Gastrocnemius medialis (tissue), 4 donors: ENCODE data around the gene MYOM1. TPM values are rescaled to one million over a fixed set of nuclear protein-coding genes. Genes with fewer than 3 reads are reported as not detected.

Source experiments
- ATAC-seq, 2 donors: fragments of 150-250 bp; one replicate each; pipeline ENCODE4 v1.9.1; 2016
- DNase-seq, 2 donors: peaks; one replicate each; pipeline ENCODE4 v3.0.0-alpha.2; 2019
- H3K27ac ChIP-seq, 4 donors: fragments of 200-600 bp; sonication (generic); 1 replicate in 1 of 4; 2 replicates in 3 of 4; pipeline ENCODE4 v1.5.1; 2016 to 2018; ENCODE audit warnings: mild to moderate bottlenecking in 2 of 4, moderate library complexity in 1 of 4
- H3K27me3 ChIP-seq, 3 donors: fragments of 200-600 bp; sonication (generic) in 2 of 3; 1 replicate in 1 of 3; 2 replicates in 2 of 3; pipeline versions ENCODE4 v1.5.1 to v1.6.0; 2016 to 2019; ENCODE audit warnings: mild to moderate bottlenecking in 1 of 3, moderate library complexity in 1 of 3
- H3K36me3 ChIP-seq, 2 donors: fragments of 200-600 bp; sonication (generic) in 1 of 2; one replicate each; pipeline ENCODE4 v1.5.1; 2017 to 2018
- H3K4me1 ChIP-seq, 2 donors: fragments of 200-600 bp; sonication (generic) in 1 of 2; one replicate each; pipeline ENCODE4 v1.5.1; 2016 to 2017; ENCODE audit warnings: mild to moderate bottlenecking in 2 of 2
- H3K4me3 ChIP-seq, 4 donors: fragments of 200-600 bp; sonication (generic) in 3 of 4; 1 replicate in 1 of 4; 2 replicates in 3 of 4; pipeline ENCODE4 v1.5.1; 2016 to 2019; ENCODE audit warnings: mild to moderate bottlenecking in 2 of 4
- H3K9me3 ChIP-seq, 3 donors: fragments of 200-600 bp; sonication (generic) in 2 of 3; 1 replicate in 1 of 3; 2 replicates in 2 of 3; pipeline ENCODE4 v1.5.1; 2016 to 2019
- POLR2A ChIP-seq, 2 donors: fragments of 450-650 bp; IDR thresholded peaks; one replicate each; pipeline ENCODE4 v1.6.1; 2017; ENCODE audit warnings: antibody characterized with exemption in 2 of 2, mild to moderate bottlenecking in 2 of 2, moderate library complexity in 2 of 2
- in situ Hi-C, 4 donors: fragments of 200-750 bp; cut with MboI; loops; one replicate each; pipeline versions ENCODE4 v1.15.0 to v1.8.0; 2017; ENCODE audit warnings: low sequenced_read_pairs in 4 of 4
- intact Hi-C: fragments of 100-400 bp; cut with DNase I; formaldehyde crosslinking; loops from one replicate; pipeline ENCODE4 v1.15.1; 2023; ENCODE audit warnings: low total_unique reads
- total RNA-seq, 4 donors: library from RNA; depleted of rRNA; stranded (reverse); fragments of >200 nt; gene quantifications; one replicate each; pipeline versions ENCODE4 v1.1.0 to v1.2.3, GENCODE V29; 2016
- TF ChIP-seq, protein P1 (sequence below), 5 experiments: fragments of 450-650 bp in 3 of 5; fragments of 200-600 bp in 2 of 5; sonication (generic) in 2 of 5; IDR thresholded peaks in 4 of 5; conservative IDR thresholded peaks in 1 of 5; 1 replicate in 4 of 5; 2 replicates in 1 of 5; pipeline ENCODE4 v1.5.1; 2016 to 2019; ENCODE audit warnings: antibody characterized with exemption in 5 of 5, mild to moderate bottlenecking in 3 of 5, moderate library complexity in 3 of 5

The MYOM1 gene
- total RNA-seq, 4 donors from 2014 or later, result 245 to 307 (median 273) TPM

DNA sequence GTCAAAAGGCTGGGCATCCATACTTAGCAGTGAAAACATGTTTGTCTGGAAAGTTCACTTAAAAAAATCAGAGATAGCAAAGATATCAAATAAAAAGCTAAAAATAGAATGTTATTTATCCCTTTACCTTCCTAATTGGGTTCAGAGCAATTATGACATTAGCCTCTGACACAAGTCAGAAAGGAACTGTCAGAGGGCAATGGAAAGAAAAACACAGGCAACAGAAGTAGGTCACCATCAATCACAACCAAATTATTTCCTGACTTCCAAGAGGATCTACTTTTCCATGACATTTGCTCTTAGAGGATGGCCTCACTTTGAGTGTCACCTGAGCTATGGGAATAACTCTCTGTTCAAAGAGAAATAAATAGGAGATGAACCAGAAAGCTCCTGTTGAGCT lies 27.5 kb downstream of the MYOM1 start:
- ATAC-seq (peak in 1 of 2 donors; percentile 23), DNase-seq (no peak)
- Histone ChIP-seq H3K27me3 (no peaks in the 10 kb centered on the region), H3K36me3 (peaks cover 0 to 11% of the 10 kb centered on the region in 2 donors), H3K4me3 (no peak overlapping the region), H3K9me3 (no peaks in the 10 kb centered on the region), H3K4me1 (peaks cover 70% of the 10 kb centered on the region in 2 donors), H3K27ac (peak overlapping the region; percentile 81 to 90 (median 86))
- TF ChIP-seq, protein P1, sequence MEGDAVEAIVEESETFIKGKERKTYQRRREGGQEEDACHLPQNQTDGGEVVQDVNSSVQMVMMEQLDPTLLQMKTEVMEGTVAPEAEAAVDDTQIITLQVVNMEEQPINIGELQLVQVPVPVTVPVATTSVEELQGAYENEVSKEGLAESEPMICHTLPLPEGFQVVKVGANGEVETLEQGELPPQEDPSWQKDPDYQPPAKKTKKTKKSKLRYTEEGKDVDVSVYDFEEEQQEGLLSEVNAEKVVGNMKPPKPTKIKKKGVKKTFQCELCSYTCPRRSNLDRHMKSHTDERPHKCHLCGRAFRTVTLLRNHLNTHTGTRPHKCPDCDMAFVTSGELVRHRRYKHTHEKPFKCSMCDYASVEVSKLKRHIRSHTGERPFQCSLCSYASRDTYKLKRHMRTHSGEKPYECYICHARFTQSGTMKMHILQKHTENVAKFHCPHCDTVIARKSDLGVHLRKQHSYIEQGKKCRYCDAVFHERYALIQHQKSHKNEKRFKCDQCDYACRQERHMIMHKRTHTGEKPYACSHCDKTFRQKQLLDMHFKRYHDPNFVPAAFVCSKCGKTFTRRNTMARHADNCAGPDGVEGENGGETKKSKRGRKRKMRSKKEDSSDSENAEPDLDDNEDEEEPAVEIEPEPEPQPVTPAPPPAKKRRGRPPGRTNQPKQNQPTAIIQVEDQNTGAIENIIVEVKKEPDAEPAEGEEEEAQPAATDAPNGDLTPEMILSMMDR (IDR thresholded peaks at IDR 0.05 in 4 of 5, conservative IDR thresholded peaks at IDR 0.05 in 1 of 5), result no peak
- no peak for TF ChIP-seq POLR2A (IDR thresholded peaks at IDR 0.05)
- intact Hi-C loops (loop anchor here (5.0 kb wide), 1 partner anchor 45 kb away; no protein-coding TSS in a partner anchor), in situ Hi-C loops (no loop called here)

- no peak overlapping the region for H3K4me3 ChIP-seq
- no peak for ATAC-seq
- H3K36me3 ChIP-seq, result peaks cover 0 to 25% of the 10 kb centered on the region in 2 donors
- H3K27me3 ChIP-seq, result no peaks in the 10 kb centered on the region
- peaks cover 59 to 60% of the 10 kb centered on the region in 2 donors for H3K4me1 ChIP-seq
- H3K9me3 ChIP-seq, result no peaks in the 10 kb centered on the region
- no peak for TF ChIP-seq POLR2A (IDR thresholded peaks at IDR 0.05)
- TF ChIP-seq, protein P1 (IDR thresholded peaks at IDR 0.05 in 4 of 5, conservative IDR thresholded peaks at IDR 0.05 in 1 of 5), result no peak
- DNase-seq, result no peak
- H3K27ac ChIP-seq, result peak overlapping the region; percentile 81 to 90 (median 86)
- in situ Hi-C loops, result no loop called here
- intact Hi-C loops, result loop anchor here (5.0 kb wide), 1 partner anchor 43 kb away; no protein-coding TSS in a partner anchor
Observed at GRCh38 chr18:3190610-3191009, 29.2 kb downstream of the MYOM1 start.

GRCh38 chr18:3189884-3190283 lies 29.9 kb downstream of the MYOM1 start:
- Histone ChIP-seq H3K4me3 (no peak overlapping the region), H3K36me3 (peaks cover 0 to 33% of the 10 kb centered on the region in 2 donors), H3K4me1 (peaks cover 52 to 54% of the 10 kb centered on the region in 2 donors), H3K27ac (peak overlapping the region; percentile 81 to 90 (median 86)), H3K27me3 (no peaks in the 10 kb centered on the region), H3K9me3 (no peaks in the 10 kb centered on the region)
- peak in 1 of 2 donors; percentile 19 for ATAC-seq
- intact Hi-C loops (loop anchor here (5.0 kb wide), 1 partner anchor 43 kb away; no protein-coding TSS in a partner anchor), in situ Hi-C loops (no loop called here)
- TF ChIP-seq, protein P1 (IDR thresholded peaks at IDR 0.05 in 4 of 5, conservative IDR thresholded peaks at IDR 0.05 in 1 of 5), result no peak
- no peak for TF ChIP-seq POLR2A (IDR thresholded peaks at IDR 0.05)
- no peak for DNase-seq

DNA sequence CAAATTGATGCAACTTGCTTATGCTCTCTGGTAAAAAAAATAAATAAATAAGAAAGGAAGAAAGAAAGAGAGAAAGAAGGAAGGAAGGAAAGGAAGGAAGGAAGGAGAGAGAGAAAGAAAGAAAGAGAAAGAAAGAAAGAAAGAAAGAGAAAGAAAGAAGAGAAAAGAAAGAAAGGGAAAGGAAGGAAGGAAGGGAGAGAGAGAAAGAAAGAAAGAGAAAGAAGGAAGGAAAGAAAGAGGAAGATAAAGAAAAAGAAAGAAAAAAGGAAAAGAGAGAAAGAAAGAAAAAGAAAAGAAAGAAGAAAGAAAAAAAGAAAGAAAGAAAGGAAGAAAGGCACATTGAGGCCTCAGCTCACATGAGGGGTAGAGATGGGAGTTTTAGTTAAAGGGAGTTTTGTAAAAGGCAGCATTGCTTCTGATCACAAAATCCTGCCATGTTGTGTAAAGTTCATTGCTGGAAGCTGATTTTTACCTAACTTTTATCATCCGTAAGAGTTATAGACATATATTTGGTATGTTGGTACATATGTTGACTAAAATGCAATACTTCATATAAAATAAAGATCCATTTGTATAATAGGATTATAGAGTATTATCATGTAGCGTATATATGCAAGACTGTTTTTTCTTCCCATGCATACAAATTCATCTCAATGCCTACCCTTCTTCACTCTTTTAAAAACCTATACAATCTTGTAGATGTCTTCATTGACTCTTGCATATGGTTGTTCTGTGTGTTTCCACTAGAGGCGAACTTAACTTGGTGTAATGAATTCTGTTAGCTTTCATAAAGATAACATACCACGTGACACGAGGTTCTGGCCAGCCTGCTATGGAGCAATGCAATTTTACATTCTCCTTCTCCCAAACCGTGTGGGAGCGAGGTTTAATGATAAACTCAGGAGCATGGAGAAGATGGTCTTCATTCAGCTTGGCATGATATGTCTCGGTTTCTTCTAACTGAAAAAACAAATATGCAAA lies 32.8 kb downstream of the MYOM1 start:
- H3K4me1 ChIP-seq, result peaks cover 29 to 36% of the 10 kb centered on the region in 2 donors
- H3K36me3 ChIP-seq, result peaks cover 0 to 43% of the 10 kb centered on the region in 2 donors
- H3K27ac ChIP-seq, result peak overlapping the region in 2 of 4 donors; percentile 34 to 90
- H3K27me3 ChIP-seq, result no peaks in the 10 kb centered on the region
- intact Hi-C loops, result no loop called here
- DNase-seq (no peak), ATAC-seq (no peak)
- in situ Hi-C loops, result no loop called here
- H3K9me3 ChIP-seq, result no peaks in the 10 kb centered on the region
- TF ChIP-seq, protein P1 (IDR thresholded peaks at IDR 0.05 in 4 of 5, conservative IDR thresholded peaks at IDR 0.05 in 1 of 5), result no peak
- no peak for TF ChIP-seq POLR2A (IDR thresholded peaks at IDR 0.05)
- no peak overlapping the region for H3K4me3 ChIP-seq
